Esophagus muscularis mucosa (tissue), 3 donors: ENCODE measurements around the gene PIGBOS1.

Experiments used
- CTCF ChIP-seq, 3 experiments: fragments of 200-600 bp in 2 of 3; fragments of 450-650 bp in 1 of 3; sonication (generic) in 2 of 3; IDR thresholded peaks; one replicate each; pipeline ENCODE4 v1.5.1; 2017 to 2019; ENCODE audit warnings: antibody characterized with exemption in 3 of 3, mild to moderate bottlenecking in 2 of 3, moderate library complexity in 1 of 3
- POLR2AphosphoS5 ChIP-seq, 2 donors: sonication (generic); formaldehyde crosslinking; IDR thresholded peaks; one replicate each; pipeline ENCODE4 v1.6.1; 2017; ENCODE audit warnings: antibody characterized with exemption in 2 of 2

- TF ChIP-seq CTCF (IDR thresholded peaks at IDR 0.05) = no peak
- TF ChIP-seq POLR2AphosphoS5 (IDR thresholded peaks at IDR 0.05) = no peak
These were observed 15.4 kb upstream of the PIGBOS1 start for GRCh38 chr15:55334371-55334770.
